WTC11 (cell line): ENCODE measurements around the gene CD44. TPM values are rescaled to one million over a fixed set of nuclear protein-coding genes. Genes with fewer than 3 reads are reported as not detected.

Experiments
- ATAC-seq: fragments of 200-7000 bp; cut with Tn5 transposase; 2 replicates; pipeline ENCODE4 v1.10.0; 2021; ENCODE audit warnings: mild to moderate bottlenecking, moderate library complexity
- CTCF ChIA-PET: fragments of 300-600 bp; sonication (Branson Sonifier 250); formaldehyde crosslinking; loops from one replicate; lab custom pipeline; 2021; ENCODE audit warnings: antibody characterized with exemption; lab: Charles Lee
- POLR2A ChIA-PET: fragments of 350-600 bp; sonication (Branson Sonifier 250); formaldehyde crosslinking; loops from one replicate; lab custom pipeline; 2021; ENCODE audit warnings: antibody characterized with exemption; lab: Charles Lee
- DNase-seq: peaks from one replicate; pipeline ENCODE4 v3.0.0; 2021; ENCODE audit warnings: low spot score
- H3K27ac Mint-ChIP-seq: 2 replicates; pipeline ENCODE4 v1.8.0; 2021; ENCODE audit warnings: mixed read lengths
- H3K27me3 Mint-ChIP-seq: 2 replicates; pipeline ENCODE4 v1.8.0; 2021; ENCODE audit warnings: low read depth, mild to moderate bottlenecking, moderate library complexity, mixed read lengths
- H3K36me3 Mint-ChIP-seq: 2 replicates; pipeline ENCODE4 v1.8.0; 2021; ENCODE audit warnings: mixed read lengths
- H3K4me1 Mint-ChIP-seq: 2 replicates; pipeline ENCODE4 v1.8.0; 2022; ENCODE audit warnings: mixed read lengths
- H3K4me3 Mint-ChIP-seq: 2 replicates; pipeline ENCODE4 v1.8.0; 2021; ENCODE audit warnings: mild to moderate bottlenecking, moderate library complexity, mixed read lengths
- H3K9me3 Mint-ChIP-seq: 2 replicates; pipeline ENCODE4 v1.8.0; 2021; ENCODE audit warnings: mixed read lengths
- CREB1 ChIP-seq: sonication (generic); formaldehyde crosslinking; IDR thresholded peaks from 2 replicates; pipeline ENCODE4 v1.8.0; 2023; ENCODE audit warnings: mild to moderate bottlenecking, missing genetic modification reagents
- CREM ChIP-seq: sonication (generic); formaldehyde crosslinking; IDR thresholded peaks from 2 replicates; pipeline ENCODE4 v1.8.1; 2022; ENCODE audit warnings: mild to moderate bottlenecking, missing genetic modification reagents, moderate library complexity
- FOXJ3 ChIP-seq: sonication (generic); formaldehyde crosslinking; IDR thresholded peaks from 2 replicates; pipeline ENCODE4 v1.9.0; 2021; ENCODE audit warnings: missing genetic modification reagents, mild to moderate bottlenecking, borderline replicate concordance
- GTF2I ChIP-seq: fragments of 250-450 bp; sonication (Bioruptor Pico); conservative IDR thresholded peaks from 2 replicates; pipeline ENCODE4 v1.4.0; 2021; ENCODE audit warnings: mild to moderate bottlenecking
- JAZF1 ChIP-seq: fragments of 250-450 bp; sonication (Bioruptor Pico); IDR thresholded peaks from 2 replicates; pipeline ENCODE4 v1.9.0; 2021; ENCODE audit warnings: moderate library complexity, mild to moderate bottlenecking, inconsistent platforms
- MYBL2 ChIP-seq: sonication (generic); formaldehyde crosslinking; IDR thresholded peaks from 2 replicates; pipeline ENCODE4 v1.8.1; 2023; ENCODE audit warnings: mild to moderate bottlenecking, moderate library complexity, missing genetic modification reagents
- NFE2L1 ChIP-seq: sonication (generic); formaldehyde crosslinking; IDR thresholded peaks from 2 replicates; pipeline ENCODE4 v1.8.1; 2023; ENCODE audit warnings: missing genetic modification reagents
- NR1H2 ChIP-seq: sonication (generic); formaldehyde crosslinking; IDR thresholded peaks from 2 replicates; pipeline ENCODE4 v1.9.0; 2021; ENCODE audit warnings: mild to moderate bottlenecking, moderate library complexity, missing genetic modification reagents
- SMAD3 ChIP-seq: sonication (generic); formaldehyde crosslinking; IDR thresholded peaks from 2 replicates; pipeline ENCODE4 v1.8.0; 2022; ENCODE audit warnings: missing genetic modification reagents, mild to moderate bottlenecking, borderline replicate concordance
- SMAD4 ChIP-seq: sonication (generic); formaldehyde crosslinking; IDR thresholded peaks from 2 replicates; pipeline ENCODE4 v1.8.0; 2022; ENCODE audit warnings: mild to moderate bottlenecking, missing genetic modification reagents
- TP53 ChIP-seq: sonication (generic); formaldehyde crosslinking; IDR thresholded peaks from 2 replicates; pipeline ENCODE4 v1.8.1; 2023; ENCODE audit warnings: mild to moderate bottlenecking, missing genetic modification reagents
- ZNF138 ChIP-seq: sonication (generic); formaldehyde crosslinking; conservative IDR thresholded peaks from 2 replicates; pipeline ENCODE4 v1.8.1; 2022; ENCODE audit warnings: mild to moderate bottlenecking, moderate library complexity, missing genetic modification reagents
- ZNF263 ChIP-seq: sonication (generic); formaldehyde crosslinking; IDR thresholded peaks from 2 replicates; pipeline ENCODE4 v1.8.1; 2022; ENCODE audit warnings: low read depth, mild to moderate bottlenecking, moderate library complexity, missing genetic modification reagents
- ZNF317 ChIP-seq: sonication (generic); formaldehyde crosslinking; IDR thresholded peaks from 2 replicates; pipeline ENCODE4 v1.8.1; 2023; ENCODE audit warnings: low read depth, mild to moderate bottlenecking, moderate library complexity, missing genetic modification reagents, borderline replicate concordance
- ZNF423 ChIP-seq: fragments of 250-450 bp; sonication (Bioruptor Pico); IDR thresholded peaks from 2 replicates; pipeline ENCODE4 v2.1.2; 2022; ENCODE audit warnings: mild to moderate bottlenecking, moderate library complexity
- ZNF671 ChIP-seq: fragments of 250-450 bp; sonication (Bioruptor Pico); IDR thresholded peaks from 2 replicates; pipeline ENCODE4 v1.8.0; 2021; ENCODE audit warnings: mild to moderate bottlenecking
- total RNA-seq: library from RNA; stranded (reverse); gene quantifications from 3 replicates; pipeline ENCODE4 v1.2.3, GENCODE V29; 2021
- TF ChIP-seq, protein P1 (sequence below): sonication (generic); formaldehyde crosslinking; IDR thresholded peaks from 2 replicates; pipeline ENCODE4 v1.8.1; 2023; ENCODE audit warnings: mild to moderate bottlenecking, missing genetic modification reagents
- TF ChIP-seq, protein P2 (sequence below): fragments of 250-450 bp; sonication (Bioruptor Pico); IDR thresholded peaks from 2 replicates; pipeline ENCODE4 v1.9.0; 2021; ENCODE audit warnings: moderate library complexity, mild to moderate bottlenecking, inconsistent platforms, borderline replicate concordance
- TF ChIP-seq, protein P3 (sequence below): sonication (generic); formaldehyde crosslinking; IDR thresholded peaks from 2 replicates; pipeline ENCODE4 v1.8.0; 2022; ENCODE audit warnings: mild to moderate bottlenecking, missing genetic modification reagents
- TF ChIP-seq, protein P4 (sequence below): fragments of 250-450 bp; sonication (Bioruptor Pico); IDR thresholded peaks from 2 replicates; pipeline ENCODE4 v1.9.0; 2021; ENCODE audit warnings: mild to moderate bottlenecking
- TF ChIP-seq, protein P5 (sequence below): sonication (generic); formaldehyde crosslinking; IDR thresholded peaks from 2 replicates; pipeline ENCODE4 v1.8.1; 2023; ENCODE audit warnings: mild to moderate bottlenecking, missing genetic modification reagents, moderate library complexity
- TF ChIP-seq, protein P6 (sequence below): sonication (generic); formaldehyde crosslinking; IDR thresholded peaks from 2 replicates; pipeline ENCODE4 v1.8.1; 2023; ENCODE audit warnings: mild to moderate bottlenecking, missing genetic modification reagents, borderline replicate concordance
- TF ChIP-seq, protein P7 (sequence below): sonication (generic); formaldehyde crosslinking; IDR thresholded peaks from 2 replicates; pipeline ENCODE4 v1.8.1; 2022; ENCODE audit warnings: low read depth, missing genetic modification reagents, borderline replicate concordance
- TF ChIP-seq, protein P8 (sequence below): sonication (generic); formaldehyde crosslinking; IDR thresholded peaks from 2 replicates; pipeline ENCODE4 v1.8.1; 2023; ENCODE audit warnings: mild to moderate bottlenecking, moderate library complexity, missing genetic modification reagents

Gene CD44
- total RNA-seq, 1 experiment from 2014 or later, result 12.0 TPM

DNA sequence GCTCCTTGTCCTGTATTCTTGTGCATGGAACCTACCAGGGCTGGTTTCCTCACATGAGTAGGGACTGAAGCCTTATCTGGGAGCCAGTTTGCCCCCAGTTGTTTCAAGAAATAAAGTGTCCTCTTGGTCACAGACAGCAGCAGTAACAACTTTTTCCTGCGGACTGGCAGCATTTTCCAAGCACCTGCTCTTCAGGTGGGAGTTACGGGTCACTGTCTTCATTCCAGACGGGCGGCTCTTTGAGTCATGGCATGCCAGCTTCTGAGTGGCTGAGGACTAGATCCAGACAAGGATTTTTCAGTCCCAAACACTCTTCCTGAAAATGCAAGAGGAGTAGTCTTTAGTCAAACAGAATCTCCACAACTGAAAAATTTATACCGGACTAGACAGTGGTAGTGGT is 2.7 kb upstream of the CD44 start:
- POLR2A ChIA-PET, result no interaction called here
- no peak for TF ChIP-seq SMAD4 (CRISPR knock-in tag)
- TF ChIP-seq SMAD3, result no peak
- no peak for TF ChIP-seq ZNF671 (CRISPR knock-in tag)
- TF ChIP-seq NR1H2, result no peak
- no peak for TF ChIP-seq ZNF317 (CRISPR knock-in tag)
- TF ChIP-seq, protein P1, sequence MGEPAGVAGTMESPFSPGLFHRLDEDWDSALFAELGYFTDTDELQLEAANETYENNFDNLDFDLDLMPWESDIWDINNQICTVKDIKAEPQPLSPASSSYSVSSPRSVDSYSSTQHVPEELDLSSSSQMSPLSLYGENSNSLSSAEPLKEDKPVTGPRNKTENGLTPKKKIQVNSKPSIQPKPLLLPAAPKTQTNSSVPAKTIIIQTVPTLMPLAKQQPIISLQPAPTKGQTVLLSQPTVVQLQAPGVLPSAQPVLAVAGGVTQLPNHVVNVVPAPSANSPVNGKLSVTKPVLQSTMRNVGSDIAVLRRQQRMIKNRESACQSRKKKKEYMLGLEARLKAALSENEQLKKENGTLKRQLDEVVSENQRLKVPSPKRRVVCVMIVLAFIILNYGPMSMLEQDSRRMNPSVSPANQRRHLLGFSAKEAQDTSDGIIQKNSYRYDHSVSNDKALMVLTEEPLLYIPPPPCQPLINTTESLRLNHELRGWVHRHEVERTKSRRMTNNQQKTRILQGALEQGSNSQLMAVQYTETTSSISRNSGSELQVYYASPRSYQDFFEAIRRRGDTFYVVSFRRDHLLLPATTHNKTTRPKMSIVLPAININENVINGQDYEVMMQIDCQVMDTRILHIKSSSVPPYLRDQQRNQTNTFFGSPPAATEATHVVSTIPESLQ, result no peak
- TF ChIP-seq, protein P2, sequence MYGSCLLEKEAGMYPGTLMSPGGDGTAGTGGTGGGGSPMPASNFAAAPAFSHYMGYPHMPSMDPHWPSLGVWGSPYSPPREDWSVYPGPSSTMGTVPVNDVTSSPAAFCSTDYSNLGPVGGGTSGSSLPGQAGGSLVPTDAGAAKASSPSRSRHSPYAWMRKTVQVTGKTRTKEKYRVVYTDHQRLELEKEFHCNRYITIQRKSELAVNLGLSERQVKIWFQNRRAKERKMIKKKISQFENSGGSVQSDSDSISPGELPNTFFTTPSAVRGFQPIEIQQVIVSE (CRISPR knock-in tag), result no peak
- TF ChIP-seq, protein P3, sequence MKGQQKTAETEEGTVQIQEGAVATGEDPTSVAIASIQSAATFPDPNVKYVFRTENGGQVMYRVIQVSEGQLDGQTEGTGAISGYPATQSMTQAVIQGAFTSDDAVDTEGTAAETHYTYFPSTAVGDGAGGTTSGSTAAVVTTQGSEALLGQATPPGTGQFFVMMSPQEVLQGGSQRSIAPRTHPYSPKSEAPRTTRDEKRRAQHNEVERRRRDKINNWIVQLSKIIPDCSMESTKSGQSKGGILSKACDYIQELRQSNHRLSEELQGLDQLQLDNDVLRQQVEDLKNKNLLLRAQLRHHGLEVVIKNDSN (CRISPR knock-in tag), result no peak
- TF ChIP-seq, protein P4, sequence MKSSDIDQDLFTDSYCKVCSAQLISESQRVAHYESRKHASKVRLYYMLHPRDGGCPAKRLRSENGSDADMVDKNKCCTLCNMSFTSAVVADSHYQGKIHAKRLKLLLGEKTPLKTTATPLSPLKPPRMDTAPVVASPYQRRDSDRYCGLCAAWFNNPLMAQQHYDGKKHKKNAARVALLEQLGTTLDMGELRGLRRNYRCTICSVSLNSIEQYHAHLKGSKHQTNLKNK (CRISPR knock-in tag), result no peak
- TF ChIP-seq ZNF423 (CRISPR knock-in tag), result no peak
- TF ChIP-seq FOXJ3 (CRISPR knock-in tag), result no peak
- TF ChIP-seq ZNF138, result no peak
- Mint-ChIP-seq H3K9me3 (no peaks in the 10 kb centered on the region), H3K27ac (no peak overlapping the region), H3K4me1 (peaks cover 19% of the 10 kb centered on the region), H3K4me3 (no peak overlapping the region), H3K27me3 (peaks cover 63% of the 10 kb centered on the region), H3K36me3 (no peaks in the 10 kb centered on the region)
- DNase-seq (no peak), ATAC-seq (no peak)
- CTCF ChIA-PET, result no interaction called here

DNA sequence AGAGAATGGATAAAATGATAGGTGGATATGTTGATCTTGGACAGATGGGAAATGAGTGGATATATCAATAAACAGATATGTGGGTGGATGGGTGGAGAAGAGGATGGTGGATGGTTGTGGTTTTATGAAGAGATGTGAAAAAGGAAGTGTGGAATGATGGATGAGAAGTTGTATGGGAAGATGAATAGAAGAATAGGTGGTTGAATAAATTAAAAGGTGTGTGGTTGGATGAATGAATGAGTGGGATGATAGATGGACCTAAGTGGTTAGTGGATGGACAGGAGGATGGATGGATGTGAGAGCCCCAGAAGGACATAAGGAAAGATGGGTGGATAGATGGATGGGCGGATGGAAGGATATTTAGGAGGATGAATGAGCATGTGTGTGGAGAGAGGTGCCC is 913 bp upstream of the CD44 start:
- ATAC-seq, result no peak
- Mint-ChIP-seq H3K9me3 (no peaks in the 10 kb centered on the region), H3K4me3 (peak overlapping the region; percentile 79), H3K36me3 (no peaks in the 10 kb centered on the region), H3K4me1 (peaks cover 13% of the 10 kb centered on the region), H3K27ac (no peak overlapping the region), H3K27me3 (peaks cover 69% of the 10 kb centered on the region)
- POLR2A ChIA-PET, result interaction anchor here (0.8 kb wide), 1 partner anchor 14 kb away, joined by 3 read pairs; no protein-coding TSS in a partner anchor
- no peak for DNase-seq
- CTCF ChIA-PET, result interaction anchor here (0.6 to 1.7 kb wide), 2 partner anchors 25 to 99 kb away, joined by 3 to 6 read pairs; no protein-coding TSS in a partner anchor
- TF ChIP-seq CREM, result no peak
- no peak for TF ChIP-seq FOXJ3 (CRISPR knock-in tag)
- TF ChIP-seq JAZF1 (CRISPR knock-in tag), result no peak
- TF ChIP-seq MYBL2, result no peak
- no peak for TF ChIP-seq GTF2I (CRISPR knock-in tag)
- TF ChIP-seq, protein P5, sequence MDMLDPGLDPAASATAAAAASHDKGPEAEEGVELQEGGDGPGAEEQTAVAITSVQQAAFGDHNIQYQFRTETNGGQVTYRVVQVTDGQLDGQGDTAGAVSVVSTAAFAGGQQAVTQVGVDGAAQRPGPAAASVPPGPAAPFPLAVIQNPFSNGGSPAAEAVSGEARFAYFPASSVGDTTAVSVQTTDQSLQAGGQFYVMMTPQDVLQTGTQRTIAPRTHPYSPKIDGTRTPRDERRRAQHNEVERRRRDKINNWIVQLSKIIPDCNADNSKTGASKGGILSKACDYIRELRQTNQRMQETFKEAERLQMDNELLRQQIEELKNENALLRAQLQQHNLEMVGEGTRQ (CRISPR knock-in tag), result no peak
- TF ChIP-seq ZNF263 (CRISPR knock-in tag), result no peak
- no peak for TF ChIP-seq CREB1 (CRISPR knock-in tag)
- TF ChIP-seq NFE2L1 (CRISPR knock-in tag), result no peak
- TF ChIP-seq, protein P6, sequence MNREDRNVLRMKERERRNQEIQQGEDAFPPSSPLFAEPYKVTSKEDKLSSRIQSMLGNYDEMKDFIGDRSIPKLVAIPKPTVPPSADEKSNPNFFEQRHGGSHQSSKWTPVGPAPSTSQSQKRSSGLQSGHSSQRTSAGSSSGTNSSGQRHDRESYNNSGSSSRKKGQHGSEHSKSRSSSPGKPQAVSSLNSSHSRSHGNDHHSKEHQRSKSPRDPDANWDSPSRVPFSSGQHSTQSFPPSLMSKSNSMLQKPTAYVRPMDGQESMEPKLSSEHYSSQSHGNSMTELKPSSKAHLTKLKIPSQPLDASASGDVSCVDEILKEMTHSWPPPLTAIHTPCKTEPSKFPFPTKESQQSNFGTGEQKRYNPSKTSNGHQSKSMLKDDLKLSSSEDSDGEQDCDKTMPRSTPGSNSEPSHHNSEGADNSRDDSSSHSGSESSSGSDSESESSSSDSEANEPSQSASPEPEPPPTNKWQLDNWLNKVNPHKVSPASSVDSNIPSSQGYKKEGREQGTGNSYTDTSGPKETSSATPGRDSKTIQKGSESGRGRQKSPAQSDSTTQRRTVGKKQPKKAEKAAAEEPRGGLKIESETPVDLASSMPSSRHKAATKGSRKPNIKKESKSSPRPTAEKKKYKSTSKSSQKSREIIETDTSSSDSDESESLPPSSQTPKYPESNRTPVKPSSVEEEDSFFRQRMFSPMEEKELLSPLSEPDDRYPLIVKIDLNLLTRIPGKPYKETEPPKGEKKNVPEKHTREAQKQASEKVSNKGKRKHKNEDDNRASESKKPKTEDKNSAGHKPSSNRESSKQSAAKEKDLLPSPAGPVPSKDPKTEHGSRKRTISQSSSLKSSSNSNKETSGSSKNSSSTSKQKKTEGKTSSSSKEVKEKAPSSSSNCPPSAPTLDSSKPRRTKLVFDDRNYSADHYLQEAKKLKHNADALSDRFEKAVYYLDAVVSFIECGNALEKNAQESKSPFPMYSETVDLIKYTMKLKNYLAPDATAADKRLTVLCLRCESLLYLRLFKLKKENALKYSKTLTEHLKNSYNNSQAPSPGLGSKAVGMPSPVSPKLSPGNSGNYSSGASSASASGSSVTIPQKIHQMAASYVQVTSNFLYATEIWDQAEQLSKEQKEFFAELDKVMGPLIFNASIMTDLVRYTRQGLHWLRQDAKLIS (CRISPR knock-in tag), result no peak
- TF ChIP-seq, protein P7, sequence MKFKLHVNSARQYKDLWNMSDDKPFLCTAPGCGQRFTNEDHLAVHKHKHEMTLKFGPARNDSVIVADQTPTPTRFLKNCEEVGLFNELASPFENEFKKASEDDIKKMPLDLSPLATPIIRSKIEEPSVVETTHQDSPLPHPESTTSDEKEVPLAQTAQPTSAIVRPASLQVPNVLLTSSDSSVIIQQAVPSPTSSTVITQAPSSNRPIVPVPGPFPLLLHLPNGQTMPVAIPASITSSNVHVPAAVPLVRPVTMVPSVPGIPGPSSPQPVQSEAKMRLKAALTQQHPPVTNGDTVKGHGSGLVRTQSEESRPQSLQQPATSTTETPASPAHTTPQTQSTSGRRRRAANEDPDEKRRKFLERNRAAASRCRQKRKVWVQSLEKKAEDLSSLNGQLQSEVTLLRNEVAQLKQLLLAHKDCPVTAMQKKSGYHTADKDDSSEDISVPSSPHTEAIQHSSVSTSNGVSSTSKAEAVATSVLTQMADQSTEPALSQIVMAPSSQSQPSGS (CRISPR knock-in tag), result no peak
- TF ChIP-seq, protein P8, sequence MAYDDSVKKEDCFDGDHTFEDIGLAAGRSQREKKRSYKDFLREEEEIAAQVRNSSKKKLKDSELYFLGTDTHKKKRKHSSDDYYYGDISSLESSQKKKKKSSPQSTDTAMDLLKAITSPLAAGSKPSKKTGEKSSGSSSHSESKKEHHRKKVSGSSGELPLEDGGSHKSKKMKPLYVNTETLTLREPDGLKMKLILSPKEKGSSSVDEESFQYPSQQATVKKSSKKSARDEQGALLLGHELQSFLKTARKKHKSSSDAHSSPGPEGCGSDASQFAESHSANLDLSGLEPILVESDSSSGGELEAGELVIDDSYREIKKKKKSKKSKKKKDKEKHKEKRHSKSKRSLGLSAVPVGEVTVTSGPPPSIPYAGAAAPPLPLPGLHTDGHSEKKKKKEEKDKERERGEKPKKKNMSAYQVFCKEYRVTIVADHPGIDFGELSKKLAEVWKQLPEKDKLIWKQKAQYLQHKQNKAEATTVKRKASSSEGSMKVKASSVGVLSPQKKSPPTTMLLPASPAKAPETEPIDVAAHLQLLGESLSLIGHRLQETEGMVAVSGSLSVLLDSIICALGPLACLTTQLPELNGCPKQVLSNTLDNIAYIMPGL, result no peak
- no peak for TF ChIP-seq TP53 (CRISPR knock-in tag)
